Non-pigmented ciliary epithelial cell (primary cell): ENCODE data around the gene CTAGE4.
"Not testable (repeated sequence)": the region's sequence is repeated elsewhere in the genome, so short reads cannot be mapped to it uniquely, and the experiment has no call there.

Experiments used
- DNase-seq: peaks from one replicate; pipeline ENCODE4 v3.0.0-alpha.2; 2010; ENCODE audit warnings: low read depth

CTAGE4 gene

DNA sequence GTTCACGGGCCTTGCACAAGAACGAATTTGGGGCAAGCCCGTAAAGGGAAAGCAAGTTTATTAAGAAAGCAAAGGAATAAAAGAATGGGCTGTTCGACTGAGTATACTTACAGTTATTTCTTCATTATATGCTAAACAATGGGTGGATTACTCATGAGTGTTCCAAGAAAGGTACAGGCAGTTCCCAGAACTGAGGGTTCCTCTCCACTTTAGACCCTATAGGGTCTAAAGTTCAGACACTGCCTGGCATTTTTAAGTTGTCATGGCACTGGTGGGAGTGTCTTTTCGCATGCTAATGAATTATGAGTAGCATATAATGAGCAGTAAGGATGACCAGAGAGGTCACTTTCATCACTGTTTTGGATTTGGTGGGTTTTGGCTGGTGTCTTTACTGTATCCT is 22.0 kb downstream of the CTAGE4 start:
- DNase-seq, result not testable (repeated sequence)

GRCh38 chr7:144217200-144217599 is 33.9 kb downstream of the CTAGE4 start:
- not testable (repeated sequence) for DNase-seq

GRCh38 chr7:144218581-144218980 is 35.3 kb downstream of the CTAGE4 start:
- not testable (repeated sequence) for DNase-seq

DNA sequence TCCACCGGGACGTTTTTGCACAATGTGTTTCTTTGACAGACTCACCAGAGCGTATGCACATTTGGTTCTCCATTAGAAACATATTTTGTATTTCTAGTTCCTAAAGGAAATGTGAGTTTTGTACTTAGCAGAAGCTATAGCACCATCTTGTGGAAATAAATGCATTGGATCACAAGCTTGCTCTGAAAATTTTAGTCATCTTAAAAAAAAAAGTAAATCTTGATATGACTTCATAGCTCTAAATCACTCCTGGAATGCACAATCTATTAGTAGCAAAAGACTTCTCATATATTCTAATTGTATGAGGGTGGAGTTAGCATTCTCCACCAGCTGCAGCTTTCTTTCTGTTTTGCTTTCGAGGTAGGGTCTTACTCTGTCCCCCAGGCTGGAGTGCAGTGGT is 35.9 kb downstream of the CTAGE4 start:
- DNase-seq, result not testable (repeated sequence)

DNA sequence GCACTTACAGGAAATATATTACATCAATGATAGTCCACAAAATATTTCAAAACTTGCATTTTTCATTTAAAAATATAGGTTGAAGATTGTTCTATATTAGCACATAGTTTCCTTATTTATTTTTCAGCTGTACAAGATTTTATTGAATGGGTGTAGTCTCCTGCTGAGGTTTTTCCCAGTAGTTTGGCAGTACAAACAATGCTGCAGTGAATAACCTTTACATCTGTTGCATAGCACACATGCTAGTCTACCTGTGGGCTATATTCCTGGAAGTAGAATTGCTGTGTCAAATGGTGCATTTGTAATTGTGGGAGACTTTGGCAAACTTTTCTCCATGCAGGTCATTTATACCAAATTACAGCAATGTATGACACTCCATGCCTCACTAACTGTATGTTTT is 37.3 kb downstream of the CTAGE4 start:
- not testable (repeated sequence) for DNase-seq

GRCh38 chr7:144223675-144224074 is 40.4 kb downstream of the CTAGE4 start:
- not testable (repeated sequence) for DNase-seq

DNA sequence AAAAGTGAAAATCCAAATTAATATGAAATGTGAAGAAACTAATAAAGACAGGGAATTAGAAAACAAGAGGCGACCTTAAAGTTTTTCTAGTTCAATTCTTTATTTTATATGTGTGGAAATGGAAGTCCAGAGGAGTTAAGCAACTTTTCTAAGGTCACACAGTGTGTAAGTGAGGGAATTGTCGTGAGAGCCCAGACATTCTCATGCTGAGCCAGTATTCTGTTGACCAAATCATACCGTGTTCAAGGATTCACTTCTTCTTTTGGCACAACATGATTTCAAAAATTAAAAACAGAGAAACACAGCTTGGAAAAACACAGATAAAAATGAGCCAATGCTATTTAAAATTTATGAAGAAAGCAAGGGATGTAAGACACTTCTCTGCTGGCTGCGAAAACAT is 43.6 kb downstream of the CTAGE4 start:
- not testable (repeated sequence) for DNase-seq

GRCh38 chr7:144228810-144229209 is 45.5 kb downstream of the CTAGE4 start:
- not testable (repeated sequence) for DNase-seq

DNA sequence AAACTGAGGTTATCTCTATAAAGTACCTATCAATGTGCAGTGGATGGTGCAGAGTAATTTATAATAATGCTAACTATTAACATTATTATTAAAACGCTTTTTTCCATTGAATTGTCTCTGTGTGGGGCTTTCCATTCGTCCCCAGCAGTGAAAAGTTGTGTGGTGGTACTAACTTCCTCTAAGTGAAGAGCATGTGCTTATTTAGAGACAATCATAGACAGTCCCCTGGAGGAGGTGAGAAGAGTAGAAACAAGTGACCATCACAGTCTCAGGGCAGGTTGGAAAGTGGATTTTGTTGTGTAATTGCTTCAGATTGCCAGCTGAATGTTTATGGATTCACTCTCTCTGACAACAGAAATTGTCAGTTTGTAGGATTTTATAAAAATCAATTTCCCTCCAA is 47.8 kb downstream of the CTAGE4 start:
- not testable (repeated sequence) for DNase-seq

- not testable (repeated sequence) for DNase-seq
Observed at GRCh38 chr7:144233039-144233438, 49.8 kb downstream of the CTAGE4 start.
